Ovary (tissue), 3 donors: ENCODE measurements around the gene OCA2.

Source experiments
- POLR2A ChIP-seq: fragments of 450-650 bp; IDR thresholded peaks from one replicate; pipeline ENCODE4 v1.6.1; 2017; ENCODE audit warnings: antibody characterized with exemption, mild to moderate bottlenecking, moderate library complexity
- TF ChIP-seq, protein P1 (sequence below), 3 donors: fragments of 450-650 bp in 2 of 3; fragments of 200-600 bp in 1 of 3; IDR thresholded peaks; one replicate each; pipeline versions ENCODE4 v1.5.1 to v1.8.0; 2016 to 2022; ENCODE audit warnings: antibody characterized with exemption in 3 of 3, mild to moderate bottlenecking in 1 of 3
- donor health status: DM: no; HTN: no; CAD: no.

DNA sequence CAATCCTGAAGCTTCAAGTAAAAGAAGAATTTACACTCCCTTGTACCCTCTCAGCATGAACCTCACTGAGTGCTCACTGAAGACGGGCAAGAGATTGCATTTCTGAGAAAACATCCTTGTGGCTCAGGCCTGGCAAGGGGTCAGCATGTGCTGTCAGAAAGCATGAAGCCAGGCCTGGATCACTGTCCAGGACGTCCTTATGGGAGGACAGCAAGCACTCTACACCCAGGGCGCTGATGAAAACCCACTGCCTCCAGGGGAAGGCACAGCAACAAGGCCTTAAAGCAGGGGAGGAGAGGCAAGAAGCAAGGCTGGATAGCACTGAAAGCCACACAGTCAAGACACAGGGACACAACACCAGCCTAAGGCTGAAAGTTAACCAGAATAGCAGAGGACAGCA lies 315.4 kb downstream of the OCA2 start:
- TF ChIP-seq, protein P1, sequence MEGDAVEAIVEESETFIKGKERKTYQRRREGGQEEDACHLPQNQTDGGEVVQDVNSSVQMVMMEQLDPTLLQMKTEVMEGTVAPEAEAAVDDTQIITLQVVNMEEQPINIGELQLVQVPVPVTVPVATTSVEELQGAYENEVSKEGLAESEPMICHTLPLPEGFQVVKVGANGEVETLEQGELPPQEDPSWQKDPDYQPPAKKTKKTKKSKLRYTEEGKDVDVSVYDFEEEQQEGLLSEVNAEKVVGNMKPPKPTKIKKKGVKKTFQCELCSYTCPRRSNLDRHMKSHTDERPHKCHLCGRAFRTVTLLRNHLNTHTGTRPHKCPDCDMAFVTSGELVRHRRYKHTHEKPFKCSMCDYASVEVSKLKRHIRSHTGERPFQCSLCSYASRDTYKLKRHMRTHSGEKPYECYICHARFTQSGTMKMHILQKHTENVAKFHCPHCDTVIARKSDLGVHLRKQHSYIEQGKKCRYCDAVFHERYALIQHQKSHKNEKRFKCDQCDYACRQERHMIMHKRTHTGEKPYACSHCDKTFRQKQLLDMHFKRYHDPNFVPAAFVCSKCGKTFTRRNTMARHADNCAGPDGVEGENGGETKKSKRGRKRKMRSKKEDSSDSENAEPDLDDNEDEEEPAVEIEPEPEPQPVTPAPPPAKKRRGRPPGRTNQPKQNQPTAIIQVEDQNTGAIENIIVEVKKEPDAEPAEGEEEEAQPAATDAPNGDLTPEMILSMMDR (IDR thresholded peaks at IDR 0.05), result no peak
- no peak for TF ChIP-seq POLR2A
